GM10847 (cell line): ENCODE measurements around the gene BCAR3.

Source experiments
- POLR2A ChIP-seq: IDR thresholded peaks from 2 replicates; pipeline ENCODE4 v1.6.1; 2011; ENCODE audit not compliant: insufficient read length; ENCODE audit errors: extremely low read depth

The BCAR3 gene

GRCh38 chr1:93710499-93711453 lies 29.1 kb upstream of the BCAR3 start:
- TF ChIP-seq POLR2A: no peak

GRCh38 chr1:93708734-93709481 lies 27.3 kb upstream of the BCAR3 start:
- no peak for TF ChIP-seq POLR2A

GRCh38 chr1:93707956-93708355 lies 26.3 kb upstream of the BCAR3 start:
- no peak for TF ChIP-seq POLR2A

GRCh38 chr1:93705892-93706500 lies 24.4 kb upstream of the BCAR3 start:
- no peak for TF ChIP-seq POLR2A

GRCh38 chr1:93704052-93704451 lies 22.4 kb upstream of the BCAR3 start:
- TF ChIP-seq POLR2A: no peak

- no peak for TF ChIP-seq POLR2A
These were observed 22.0 kb upstream of the BCAR3 start for GRCh38 chr1:93703643-93704042.

- TF ChIP-seq POLR2A: no peak
These were observed 21.2 kb upstream of the BCAR3 start for GRCh38 chr1:93702828-93703183.

GRCh38 chr1:93702111-93702827 lies 20.6 kb upstream of the BCAR3 start:
- no peak for TF ChIP-seq POLR2A

- TF ChIP-seq POLR2A: no peak
These were observed 20.0 kb upstream of the BCAR3 start for GRCh38 chr1:93701629-93702028.

- no peak for TF ChIP-seq POLR2A
These were observed 19.2 kb upstream of the BCAR3 start for GRCh38 chr1:93700532-93701469.

- TF ChIP-seq POLR2A: no peak
These were observed 18.0 kb upstream of the BCAR3 start for GRCh38 chr1:93699503-93700168.

- no peak for TF ChIP-seq POLR2A
These were observed 17.4 kb upstream of the BCAR3 start for GRCh38 chr1:93699049-93699384.

GRCh38 chr1:93698329-93699048 lies 16.9 kb upstream of the BCAR3 start:
- TF ChIP-seq POLR2A: no peak
